ENCODE measurements around the gene CYCS.

- TF ChIP-seq REST (IDR thresholded peaks at IDR 0.05; ENCODE audit: insufficient read depth in 1 of 2, low read depth in 2 of 2, low read length in 2 of 2) (no peak), TAF1 (IDR thresholded peaks at IDR 0.05; ENCODE audit: borderline replicate concordance, insufficient read depth, low read length) (no peak)
Measured at GRCh38 chr7:25098096-25099046, 26.7 kb downstream of the CYCS start.

Measured in PFSK-1 (cell line).